ENCODE measurements around the gene ZNF496. TPM values are rescaled to one million over a fixed set of nuclear protein-coding genes. Genes with fewer than 3 reads are reported as not detected.

Gene ZNF496
- total and polyA plus RNA-seq, 2 donors (not counting 1 experiment from before 2014, with no cell fraction given), result 10.0 to 20.0 TPM

GRCh38 chr1:247337961-247338360 is 6.3 kb upstream of the ZNF496 start:
- no peak overlapping the region for H3K4me3 ChIP-seq (replicated peaks in 1 of 4; ENCODE audit: control extremely low read depth in 1 of 4, insufficient read depth in 1 of 4, low read depth in 3 of 4, low read length in 4 of 4)
- no peak overlapping the region for H3K27ac ChIP-seq (ENCODE audit: insufficient read depth, low read length)
- H4K20me1 ChIP-seq (ENCODE audit: control insufficient read depth, extremely low read depth, insufficient read depth, low read length), result no peaks in the 10 kb centered on the region
- TF ChIP-seq EZH2 (IDR thresholded peaks at IDR 0.05; ENCODE audit: low read length, missing control alignments), result no peak
- TF ChIP-seq, protein P1, sequence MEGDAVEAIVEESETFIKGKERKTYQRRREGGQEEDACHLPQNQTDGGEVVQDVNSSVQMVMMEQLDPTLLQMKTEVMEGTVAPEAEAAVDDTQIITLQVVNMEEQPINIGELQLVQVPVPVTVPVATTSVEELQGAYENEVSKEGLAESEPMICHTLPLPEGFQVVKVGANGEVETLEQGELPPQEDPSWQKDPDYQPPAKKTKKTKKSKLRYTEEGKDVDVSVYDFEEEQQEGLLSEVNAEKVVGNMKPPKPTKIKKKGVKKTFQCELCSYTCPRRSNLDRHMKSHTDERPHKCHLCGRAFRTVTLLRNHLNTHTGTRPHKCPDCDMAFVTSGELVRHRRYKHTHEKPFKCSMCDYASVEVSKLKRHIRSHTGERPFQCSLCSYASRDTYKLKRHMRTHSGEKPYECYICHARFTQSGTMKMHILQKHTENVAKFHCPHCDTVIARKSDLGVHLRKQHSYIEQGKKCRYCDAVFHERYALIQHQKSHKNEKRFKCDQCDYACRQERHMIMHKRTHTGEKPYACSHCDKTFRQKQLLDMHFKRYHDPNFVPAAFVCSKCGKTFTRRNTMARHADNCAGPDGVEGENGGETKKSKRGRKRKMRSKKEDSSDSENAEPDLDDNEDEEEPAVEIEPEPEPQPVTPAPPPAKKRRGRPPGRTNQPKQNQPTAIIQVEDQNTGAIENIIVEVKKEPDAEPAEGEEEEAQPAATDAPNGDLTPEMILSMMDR (conservative IDR thresholded peaks at IDR 0.05 in 1 of 2, IDR thresholded peaks at IDR 0.05 in 1 of 2; ENCODE audit: low read depth in 1 of 2, low read length in 2 of 2), result no peak
- DNase-seq (ENCODE audit: low read depth in 2 of 2), result no peak
- peaks cover 4% of the 10 kb centered on the region for H3K4me1 ChIP-seq (ENCODE audit: control insufficient read depth, extremely low read depth, insufficient read depth, low read length)
- H3K79me2 ChIP-seq (ENCODE audit: control insufficient read depth, insufficient read depth, low read length), result no peaks in the 10 kb centered on the region
- H3K4me2 ChIP-seq (ENCODE audit: extremely low read depth, insufficient read depth, low read length), result no peak overlapping the region
- no peak overlapping the region for H3K9ac ChIP-seq (ENCODE audit: insufficient read depth, low read length)
- no peaks in the 10 kb centered on the region for H3K27me3 ChIP-seq (ENCODE audit: control insufficient read depth, insufficient read depth, low read length)
- H3K9me3 ChIP-seq (ENCODE audit: control insufficient read depth, insufficient read depth, low read depth, low read length), result no peaks in the 10 kb centered on the region
- H2AFZ ChIP-seq (ENCODE audit: low read length), result no peak overlapping the region
- no peaks in the 10 kb centered on the region for H3K36me3 ChIP-seq (ENCODE audit: control insufficient read depth, insufficient read depth, low read length)

GRCh38 chr1:247337250-247337746 is 5.6 kb upstream of the ZNF496 start:
- H2AFZ ChIP-seq (ENCODE audit: low read length), result no peak overlapping the region
- TF ChIP-seq, protein P1 (conservative IDR thresholded peaks at IDR 0.05 in 1 of 2, IDR thresholded peaks at IDR 0.05 in 1 of 2; ENCODE audit: low read depth in 1 of 2, low read length in 2 of 2), result no peak
- TF ChIP-seq EZH2 (IDR thresholded peaks at IDR 0.05; ENCODE audit: low read length, missing control alignments), result no peak
- no peak overlapping the region for H3K9ac ChIP-seq (ENCODE audit: insufficient read depth, low read length)
- peak in 1 of 2 donors; percentile 29 for DNase-seq (ENCODE audit: low read depth in 2 of 2)
- no peak overlapping the region for H3K27ac ChIP-seq (ENCODE audit: insufficient read depth, low read length)
- no peak overlapping the region for H3K4me3 ChIP-seq (replicated peaks in 1 of 4; ENCODE audit: control extremely low read depth in 1 of 4, insufficient read depth in 1 of 4, low read depth in 3 of 4, low read length in 4 of 4)
- H4K20me1 ChIP-seq (ENCODE audit: control insufficient read depth, extremely low read depth, insufficient read depth, low read length), result no peaks in the 10 kb centered on the region
- peaks cover 2% of the 10 kb centered on the region for H3K4me1 ChIP-seq (ENCODE audit: control insufficient read depth, extremely low read depth, insufficient read depth, low read length)
- no peaks in the 10 kb centered on the region for H3K9me3 ChIP-seq (ENCODE audit: control insufficient read depth, insufficient read depth, low read depth, low read length)
- peaks cover 2% of the 10 kb centered on the region for H3K79me2 ChIP-seq (ENCODE audit: control insufficient read depth, insufficient read depth, low read length)
- no peaks in the 10 kb centered on the region for H3K27me3 ChIP-seq (ENCODE audit: control insufficient read depth, insufficient read depth, low read length)
- no peak overlapping the region for H3K4me2 ChIP-seq (ENCODE audit: extremely low read depth, insufficient read depth, low read length)
- H3K36me3 ChIP-seq (ENCODE audit: control insufficient read depth, insufficient read depth, low read length), result no peaks in the 10 kb centered on the region

GRCh38 chr1:247336390-247336789 is 4.7 kb upstream of the ZNF496 start:
- TF ChIP-seq, protein P1 (conservative IDR thresholded peaks at IDR 0.05 in 1 of 2, IDR thresholded peaks at IDR 0.05 in 1 of 2; ENCODE audit: low read depth in 1 of 2, low read length in 2 of 2), result no peak
- no peak for TF ChIP-seq EZH2 (IDR thresholded peaks at IDR 0.05; ENCODE audit: low read length, missing control alignments)
- H4K20me1 ChIP-seq (ENCODE audit: control insufficient read depth, extremely low read depth, insufficient read depth, low read length), result no peaks in the 10 kb centered on the region
- H3K4me2 ChIP-seq (ENCODE audit: extremely low read depth, insufficient read depth, low read length), result no peak overlapping the region
- H3K4me1 ChIP-seq (ENCODE audit: control insufficient read depth, extremely low read depth, insufficient read depth, low read length), result peaks cover 2% of the 10 kb centered on the region
- no peaks in the 10 kb centered on the region for H3K36me3 ChIP-seq (ENCODE audit: control insufficient read depth, insufficient read depth, low read length)
- DNase-seq (ENCODE audit: low read depth in 2 of 2), result no peak
- H3K79me2 ChIP-seq (ENCODE audit: control insufficient read depth, insufficient read depth, low read length), result peaks cover 3% of the 10 kb centered on the region
- H2AFZ ChIP-seq (ENCODE audit: low read length), result no peak overlapping the region
- no peak overlapping the region for H3K27ac ChIP-seq (ENCODE audit: insufficient read depth, low read length)
- H3K4me3 ChIP-seq (replicated peaks in 1 of 4; ENCODE audit: control extremely low read depth in 1 of 4, insufficient read depth in 1 of 4, low read depth in 3 of 4, low read length in 4 of 4), result no peak overlapping the region
- H3K9me3 ChIP-seq (ENCODE audit: control insufficient read depth, insufficient read depth, low read depth, low read length), result no peaks in the 10 kb centered on the region
- no peak overlapping the region for H3K9ac ChIP-seq (ENCODE audit: insufficient read depth, low read length)
- no peaks in the 10 kb centered on the region for H3K27me3 ChIP-seq (ENCODE audit: control insufficient read depth, insufficient read depth, low read length)

Measured in fibroblast of lung (primary cell).